ENCODE results near the gene SCAF4.
"Not testable (repeated sequence)": the region's sequence is repeated elsewhere in the genome, so short reads cannot be mapped to it uniquely, and the experiment has no call there.

SCAF4 gene, protein sequence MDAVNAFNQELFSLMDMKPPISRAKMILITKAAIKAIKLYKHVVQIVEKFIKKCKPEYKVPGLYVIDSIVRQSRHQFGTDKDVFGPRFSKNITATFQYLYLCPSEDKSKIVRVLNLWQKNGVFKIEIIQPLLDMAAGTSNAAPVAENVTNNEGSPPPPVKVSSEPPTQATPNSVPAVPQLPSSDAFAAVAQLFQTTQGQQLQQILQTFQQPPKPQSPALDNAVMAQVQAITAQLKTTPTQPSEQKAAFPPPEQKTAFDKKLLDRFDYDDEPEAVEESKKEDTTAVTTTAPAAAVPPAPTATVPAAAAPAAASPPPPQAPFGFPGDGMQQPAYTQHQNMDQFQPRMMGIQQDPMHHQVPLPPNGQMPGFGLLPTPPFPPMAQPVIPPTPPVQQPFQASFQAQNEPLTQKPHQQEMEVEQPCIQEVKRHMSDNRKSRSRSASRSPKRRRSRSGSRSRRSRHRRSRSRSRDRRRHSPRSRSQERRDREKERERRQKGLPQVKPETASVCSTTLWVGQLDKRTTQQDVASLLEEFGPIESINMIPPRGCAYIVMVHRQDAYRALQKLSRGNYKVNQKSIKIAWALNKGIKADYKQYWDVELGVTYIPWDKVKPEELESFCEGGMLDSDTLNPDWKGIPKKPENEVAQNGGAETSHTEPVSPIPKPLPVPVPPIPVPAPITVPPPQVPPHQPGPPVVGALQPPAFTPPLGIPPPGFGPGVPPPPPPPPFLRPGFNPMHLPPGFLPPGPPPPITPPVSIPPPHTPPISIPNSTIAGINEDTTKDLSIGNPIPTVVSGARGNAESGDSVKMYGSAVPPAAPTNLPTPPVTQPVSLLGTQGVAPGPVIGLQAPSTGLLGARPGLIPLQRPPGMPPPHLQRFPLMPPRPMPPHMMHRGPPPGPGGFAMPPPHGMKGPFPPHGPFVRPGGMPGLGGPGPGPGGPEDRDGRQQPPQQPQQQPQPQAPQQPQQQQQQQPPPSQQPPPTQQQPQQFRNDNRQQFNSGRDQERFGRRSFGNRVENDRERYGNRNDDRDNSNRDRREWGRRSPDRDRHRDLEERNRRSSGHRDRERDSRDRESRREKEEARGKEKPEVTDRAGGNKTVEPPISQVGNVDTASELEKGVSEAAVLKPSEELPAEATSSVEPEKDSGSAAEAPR

DNA sequence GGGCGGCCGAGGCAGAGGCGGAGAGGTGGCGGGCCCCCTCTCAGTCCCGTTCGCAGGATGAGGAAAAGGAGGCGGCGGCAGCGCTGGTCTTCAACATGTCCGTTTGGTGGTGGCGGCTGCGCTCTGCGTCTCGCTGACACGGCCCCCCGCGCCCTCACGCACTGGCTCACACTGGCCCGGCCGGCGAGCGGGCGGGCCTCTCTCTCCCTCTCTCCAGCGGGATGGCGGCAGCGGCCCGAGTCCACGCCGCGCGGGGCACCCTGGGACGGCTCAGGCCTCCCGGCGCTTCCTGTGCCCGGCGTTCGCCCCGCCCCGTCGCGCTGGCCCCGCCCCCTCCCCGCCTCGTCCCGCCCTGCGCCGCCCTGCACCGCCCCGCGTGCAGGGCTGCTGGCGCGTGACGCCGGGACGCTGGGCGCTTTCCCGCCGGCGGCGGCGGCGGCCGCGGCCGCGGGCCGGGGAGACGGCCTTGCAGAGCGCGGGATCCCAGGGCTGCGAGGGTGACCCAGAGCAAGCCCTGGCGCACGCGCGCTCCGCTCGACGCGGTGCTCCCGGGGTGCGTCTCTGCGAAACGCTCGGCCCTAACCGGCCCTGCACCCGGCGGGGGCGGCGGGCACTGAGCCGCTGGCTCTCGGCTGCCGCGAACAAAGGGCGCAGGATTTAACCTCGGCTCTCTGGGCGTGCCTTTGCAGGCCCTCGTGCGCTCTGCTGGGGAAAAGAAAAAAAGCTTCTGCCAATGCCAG lies at the start of gene SCAF4:
TSS of gene SCAF4 (minus strand) at position 262 of the 740 bp plus-strand sequence. CDS start 426 bp downstream, outside the sequence.
- DNase-seq (ENCODE audit: low spot score) = peak; percentile 98

GRCh38 chr21:31780944-31781343 lies 49.0 kb upstream of the SCAF4 start:
- DNase-seq (ENCODE audit: low spot score) = no peak

DNA sequence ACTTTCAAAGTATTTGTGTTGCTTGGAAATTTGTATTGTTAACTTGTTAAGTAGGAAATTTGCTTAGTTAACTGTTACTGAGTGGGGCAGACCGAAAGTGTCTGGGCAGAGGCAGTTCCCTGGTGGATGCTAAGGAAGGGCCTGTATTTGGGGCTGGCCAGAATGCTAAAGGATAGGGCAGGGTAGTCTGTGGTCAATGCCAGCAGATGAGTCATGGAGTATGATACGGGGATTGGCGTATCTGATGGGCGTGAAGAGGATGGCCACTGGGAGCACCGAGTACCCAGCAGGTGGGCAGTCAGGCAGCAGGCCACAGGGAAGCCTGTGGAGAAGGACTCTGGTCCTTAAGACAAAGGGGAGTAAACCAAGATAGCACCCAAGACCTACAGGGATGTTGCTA lies 46.6 kb upstream of the SCAF4 start:
- no peak for DNase-seq (ENCODE audit: low spot score)

- no peak for DNase-seq (ENCODE audit: low spot score)
Measured at GRCh38 chr21:31777857-31778256, 45.9 kb upstream of the SCAF4 start.

DNA sequence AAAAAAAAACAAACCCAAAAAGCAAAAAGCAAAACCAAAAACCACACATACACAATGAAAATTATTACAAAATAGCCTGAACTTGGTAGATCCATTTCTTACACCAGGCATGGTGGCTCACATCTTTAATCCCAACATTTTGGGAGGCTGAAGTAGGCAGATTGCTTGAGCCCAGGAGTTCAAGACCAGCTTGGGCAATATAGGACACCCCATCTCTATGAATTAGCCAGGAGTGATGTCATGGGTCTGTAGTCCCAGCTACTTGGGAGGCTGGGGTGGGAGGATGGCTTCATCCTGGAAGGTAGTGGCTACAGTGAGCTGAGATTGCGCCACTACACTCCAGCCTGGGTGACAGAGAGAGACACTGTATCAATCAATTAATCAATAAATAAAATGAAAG lies 42.1 kb upstream of the SCAF4 start:
- no peak for DNase-seq (ENCODE audit: low spot score)

GRCh38 chr21:31772674-31773555 lies 41.0 kb upstream of the SCAF4 start:
- DNase-seq (ENCODE audit: low spot score) = no peak

- no peak for DNase-seq (ENCODE audit: low spot score)
Measured at GRCh38 chr21:31771685-31772084, 39.8 kb upstream of the SCAF4 start.

GRCh38 chr21:31768710-31769109 lies 36.8 kb upstream of the SCAF4 start:
- DNase-seq (ENCODE audit: low spot score) = no peak

DNA sequence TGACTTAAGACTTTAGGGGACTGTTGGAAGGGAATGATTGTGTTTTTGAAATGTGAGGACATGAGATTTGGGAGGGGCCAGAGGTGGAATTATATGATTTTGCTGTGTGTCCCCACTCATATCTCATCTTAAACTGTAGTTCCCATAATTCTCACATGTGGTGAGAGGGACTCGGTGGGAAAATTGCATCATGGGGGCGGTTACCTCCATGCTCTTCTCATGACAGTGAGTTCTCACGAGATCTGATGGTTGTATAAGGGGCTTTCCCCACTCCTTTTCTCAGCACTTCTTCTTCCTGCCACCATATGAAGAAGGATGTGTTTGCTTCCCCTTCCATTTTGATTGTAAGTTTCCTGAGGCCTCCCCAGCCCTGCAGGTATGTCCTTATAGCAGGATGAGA lies 35.0 kb upstream of the SCAF4 start:
- no peak for DNase-seq (ENCODE audit: low spot score)

DNA sequence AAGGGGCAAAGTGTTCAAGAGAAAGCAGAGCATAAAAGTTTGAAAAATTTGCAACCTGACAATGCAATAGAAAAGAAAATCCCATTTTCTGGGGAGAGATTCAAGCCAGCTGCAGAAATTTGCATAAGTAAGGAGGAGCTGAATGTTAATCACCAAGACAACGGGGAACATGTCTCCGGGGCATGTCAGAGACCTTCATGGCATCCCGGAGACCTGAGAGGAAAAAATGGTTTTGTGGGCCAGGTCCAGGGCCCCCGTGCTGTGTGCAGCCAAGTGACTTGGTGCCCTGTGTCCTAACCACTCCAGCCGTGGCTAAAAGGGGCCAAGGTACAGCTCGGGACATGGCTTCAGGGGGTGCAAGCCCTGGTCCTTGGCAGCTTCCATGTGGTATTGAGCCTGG lies 33.9 kb upstream of the SCAF4 start:
- DNase-seq (ENCODE audit: low spot score) = not testable (repeated sequence)

DNA sequence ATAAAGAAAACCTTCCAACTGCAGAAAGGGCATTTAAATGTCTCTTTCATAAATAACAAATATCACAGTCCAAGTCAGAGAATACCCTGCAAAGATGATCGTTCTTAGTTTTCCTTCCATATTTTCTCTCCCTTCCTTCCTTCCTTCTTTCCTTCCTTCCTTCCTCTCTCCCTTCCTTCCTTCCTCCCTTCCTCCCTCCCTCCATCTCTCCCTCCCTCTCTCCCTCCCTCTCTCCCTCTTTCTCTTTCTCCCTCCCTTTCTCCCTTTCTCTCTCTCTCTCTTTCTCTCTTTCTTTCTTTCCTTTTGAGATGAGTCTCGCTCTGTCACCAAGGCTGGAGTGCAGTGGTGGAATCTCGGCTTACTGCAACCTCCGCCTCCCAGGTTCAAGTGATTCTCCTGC lies 29.0 kb upstream of the SCAF4 start:
- no peak for DNase-seq (ENCODE audit: low spot score)

- DNase-seq (ENCODE audit: low spot score) = no peak
Measured at GRCh38 chr21:31756787-31757186, 24.9 kb upstream of the SCAF4 start.

DNA sequence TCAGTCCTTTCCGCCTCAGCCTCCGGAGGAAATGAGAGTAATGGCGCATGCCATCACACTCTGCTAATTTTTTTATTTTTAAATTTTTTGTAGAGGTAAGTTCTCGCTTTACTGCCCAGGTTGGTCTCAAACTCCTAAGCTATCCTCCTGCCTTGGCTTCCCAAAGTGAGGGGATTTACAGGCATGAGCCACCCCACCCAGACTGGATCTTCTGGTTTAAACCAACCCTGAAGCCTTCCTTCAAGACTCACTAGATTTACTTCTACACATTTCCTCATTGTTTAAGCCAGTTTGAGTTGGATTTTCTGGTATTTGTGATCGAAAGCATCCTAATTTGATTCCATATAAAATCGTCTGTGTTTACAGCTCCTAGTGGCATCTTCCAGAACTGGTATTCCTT lies 23.1 kb upstream of the SCAF4 start:
- no peak for DNase-seq (ENCODE audit: low spot score)

DNA sequence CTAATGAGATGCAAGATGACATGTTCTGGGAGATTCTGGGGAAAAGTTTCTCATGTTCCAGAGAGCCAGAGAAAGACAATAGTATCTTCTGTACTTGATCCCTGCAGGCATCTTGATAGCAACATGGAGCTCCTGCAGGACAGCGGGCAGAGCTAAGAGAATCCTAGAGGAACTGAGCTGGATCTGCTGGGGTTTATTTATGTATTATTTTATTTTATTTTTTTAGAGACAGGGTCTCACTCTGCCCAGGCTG lies 22.7 kb upstream of the SCAF4 start:
- no peak for DNase-seq (ENCODE audit: low spot score)

GRCh38 chr21:31753949-31754707 lies 22.2 kb upstream of the SCAF4 start:
- no peak for DNase-seq (ENCODE audit: low spot score)

GRCh38 chr21:31752967-31753366 lies 21.0 kb upstream of the SCAF4 start:
- DNase-seq (ENCODE audit: low spot score) = no peak

DNA sequence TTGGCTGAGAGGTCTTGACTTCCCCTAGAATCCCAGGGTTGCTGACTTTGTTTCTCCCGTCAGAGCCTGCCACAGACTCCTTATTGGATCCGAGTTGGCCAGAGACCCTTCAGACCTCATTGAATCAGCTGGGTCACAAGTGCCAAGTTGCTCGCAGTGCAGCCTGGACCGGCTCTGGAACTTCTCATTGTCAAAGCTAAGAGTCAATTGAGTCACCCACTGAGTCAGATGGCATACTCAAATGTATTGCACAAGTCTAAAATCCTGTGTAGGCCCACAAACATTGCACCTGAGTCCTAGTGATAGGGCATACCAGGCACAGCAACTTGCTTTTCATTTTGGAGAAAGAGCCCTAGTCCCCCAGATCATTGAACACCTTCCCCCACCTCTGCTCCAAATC lies 20.4 kb upstream of the SCAF4 start:
- DNase-seq (ENCODE audit: low spot score) = peak; percentile 22

DNA sequence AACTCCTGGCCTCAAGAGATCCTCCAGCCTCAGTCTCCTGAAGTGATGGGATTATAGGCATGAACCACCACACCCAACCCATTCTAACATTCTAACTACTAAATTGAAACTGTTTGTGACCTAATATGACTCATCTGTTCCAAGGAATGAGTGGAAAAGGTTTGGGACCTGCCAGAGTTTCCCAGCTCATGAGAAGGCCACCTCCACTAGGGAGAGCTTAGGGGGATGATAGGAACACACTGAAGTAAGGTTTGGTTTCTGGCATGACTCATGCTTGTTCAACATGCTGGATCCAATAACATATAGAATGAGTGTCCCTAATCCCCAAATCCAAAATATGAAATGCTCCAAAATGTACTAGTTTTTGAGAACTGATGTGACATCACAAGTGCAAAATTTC lies 18.9 kb upstream of the SCAF4 start:
- DNase-seq (ENCODE audit: low spot score) = no peak

DNA sequence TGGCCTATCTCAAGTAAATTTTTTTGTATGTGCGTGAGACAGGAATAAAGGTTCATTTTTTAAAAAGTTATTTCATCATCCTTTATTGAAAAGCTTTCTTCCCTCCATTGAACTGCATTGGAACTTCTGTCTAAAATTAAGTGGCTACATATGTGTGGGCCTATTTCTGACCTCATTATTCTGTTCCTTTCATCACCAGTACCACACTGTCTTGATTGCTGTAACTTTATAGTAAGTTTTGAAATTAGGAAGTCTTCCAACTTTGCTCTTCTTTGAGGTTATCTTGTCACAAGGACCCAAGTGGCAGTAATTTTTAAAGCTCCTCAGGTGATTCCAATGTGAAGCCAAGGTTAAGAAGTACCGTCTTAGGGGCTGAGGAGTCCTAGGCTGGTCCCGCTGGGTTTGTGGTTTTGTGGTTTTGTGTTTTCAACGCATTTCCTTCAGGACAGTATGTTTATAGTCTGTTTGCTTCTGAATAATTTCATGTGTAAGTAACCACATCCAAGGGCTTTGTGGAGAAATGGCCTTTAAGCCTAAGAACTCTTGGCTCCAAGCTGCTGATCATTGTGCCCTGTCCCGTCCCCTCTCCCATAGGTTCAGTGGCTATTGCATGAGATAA lies 12.4 kb upstream of the SCAF4 start:
- DNase-seq (ENCODE audit: low spot score) = no peak

- DNase-seq (ENCODE audit: low spot score) = no peak
Measured at GRCh38 chr21:31743712-31744111, 11.8 kb upstream of the SCAF4 start.
